Hepatocyte (in vitro differentiated cells): ENCODE results near the gene SLMAP. TPM values are rescaled to one million over a fixed set of nuclear protein-coding genes. Genes with fewer than 3 reads are reported as not detected.

Experiments used
- DNase-seq: peaks from one replicate; pipeline ENCODE4 v3.0.0-alpha.2; 2016; ENCODE audit warnings: low spot score
- H2AFZ ChIP-seq: fragments of 200-600 bp; sonication (generic); 2 replicates; pipeline ENCODE4 v1.6.0; 2016; ENCODE audit warnings: antibody characterized with exemption, mild to moderate bottlenecking
- H3K27ac ChIP-seq: fragments of 200-600 bp; sonication (generic); 2 replicates; pipeline ENCODE4 v1.5.1; 2016; ENCODE audit warnings: mild to moderate bottlenecking
- H3K27me3 ChIP-seq: fragments of 200-600 bp; sonication (generic); 2 replicates; pipeline ENCODE4 v1.6.1; 2016
- H3K36me3 ChIP-seq: fragments of 200-600 bp; sonication (generic); replicated peaks from 2 replicates; pipeline ENCODE4 v1.5.1; 2016; ENCODE audit warnings: low read depth; ENCODE audit not compliant: insufficient read depth
- H3K4me1 ChIP-seq: fragments of 200-600 bp; sonication (generic); 2 replicates; pipeline ENCODE4 v1.5.1; 2016; ENCODE audit warnings: mild to moderate bottlenecking, moderate library complexity; ENCODE audit not compliant: insufficient read depth
- H3K4me2 ChIP-seq: fragments of 200-600 bp; sonication (generic); 2 replicates; pipeline ENCODE4 v1.6.0; 2016
- H3K4me3 ChIP-seq: fragments of 200-600 bp; sonication (generic); 2 replicates; pipeline ENCODE4 v1.5.1; 2016; ENCODE audit warnings: mild to moderate bottlenecking
- H3K79me2 ChIP-seq: fragments of 200-600 bp; sonication (generic); 2 replicates; pipeline ENCODE4 v1.6.0; 2017; ENCODE audit warnings: mild to moderate bottlenecking
- H3K9me2 ChIP-seq: fragments of 200-600 bp; sonication (generic); replicated peaks from 2 replicates; pipeline ENCODE4 v1.6.0; 2017; ENCODE audit warnings: mild to moderate bottlenecking; ENCODE audit not compliant: insufficient read depth
- H3K9me3 ChIP-seq: fragments of 200-600 bp; sonication (generic); 2 replicates; pipeline ENCODE4 v1.5.1; 2016; ENCODE audit warnings: low read depth, mild to moderate bottlenecking
- H4K20me1 ChIP-seq: fragments of 200-600 bp; sonication (generic); 2 replicates; pipeline ENCODE4 v1.6.0; 2016; ENCODE audit warnings: mild to moderate bottlenecking; ENCODE audit not compliant: insufficient read depth, poor library complexity, severe bottlenecking
- CTCF ChIP-seq: fragments of 200-600 bp; sonication (generic); IDR thresholded peaks from 2 replicates; pipeline ENCODE4 v1.5.1; 2016; ENCODE audit warnings: antibody characterized with exemption, mild to moderate bottlenecking; ENCODE audit not compliant: poor library complexity
- EZH2 ChIP-seq: fragments of 200-600 bp; sonication (generic); IDR thresholded peaks from 2 replicates; pipeline ENCODE4 v1.6.1; 2016; ENCODE audit warnings: antibody characterized with exemption, mild to moderate bottlenecking, borderline replicate concordance
- EZH2phosphoT487 ChIP-seq: fragments of 200-600 bp; sonication (generic); IDR thresholded peaks from one replicate; pipeline ENCODE4 v1.6.1; 2018; ENCODE audit warnings: antibody characterized with exemption, mild to moderate bottlenecking, low read depth, moderate library complexity; ENCODE audit not compliant: unreplicated experiment, severe bottlenecking
- WGBS: methylation state at CpG from one replicate; pipeline ENCODE4 v1.1.6; 2016; ENCODE audit warnings: low lambda C conversion rate; ENCODE audit errors: missing lambda C conversion rate; 5-methylcytosine and 5-hydroxymethylcytosine counted together
- polyA plus RNA-seq: library from polyadenylated mRNA; unstranded; fragments of >200 nt; fragmentation: Nextera tagmentation; extraction: Ambion mirVana; gene quantifications from 2 replicates; pipeline ENCODE4 v1.2.1, GENCODE V29; 2016
- total RNA-seq: library from RNA; depleted of rRNA; stranded (reverse); fragments of >200 nt; gene quantifications from 2 replicates; pipeline ENCODE4 v1.2.3, GENCODE V29; 2014

Gene SLMAP
- total and polyA plus RNA-seq, 2 experiments from 2014 or later: 22.8 to 46.0 TPM

- Histone ChIP-seq H3K4me1 (peaks cover 17% of the 10 kb centered on the region), H3K79me2 (no peaks in the 10 kb centered on the region), H3K9me2 (no peaks in the 10 kb centered on the region), H3K4me2 (no peak overlapping the region), H4K20me1 (no peaks in the 10 kb centered on the region), H3K4me3 (no peak overlapping the region), H3K9me3 (no peaks in the 10 kb centered on the region), H3K36me3 (no peaks in the 10 kb centered on the region), H3K27me3 (no peaks in the 10 kb centered on the region), H3K27ac (peak overlapping the region; percentile 53), H2AFZ (no peak overlapping the region)
- 93% methylated on average over 1 of the region's 1 CpG for WGBS
- no peak for DNase-seq
- no peak for TF ChIP-seq EZH2
Observed at GRCh38 chr3:57957824-57958223, 201.7 kb downstream of the SLMAP start.

DNA sequence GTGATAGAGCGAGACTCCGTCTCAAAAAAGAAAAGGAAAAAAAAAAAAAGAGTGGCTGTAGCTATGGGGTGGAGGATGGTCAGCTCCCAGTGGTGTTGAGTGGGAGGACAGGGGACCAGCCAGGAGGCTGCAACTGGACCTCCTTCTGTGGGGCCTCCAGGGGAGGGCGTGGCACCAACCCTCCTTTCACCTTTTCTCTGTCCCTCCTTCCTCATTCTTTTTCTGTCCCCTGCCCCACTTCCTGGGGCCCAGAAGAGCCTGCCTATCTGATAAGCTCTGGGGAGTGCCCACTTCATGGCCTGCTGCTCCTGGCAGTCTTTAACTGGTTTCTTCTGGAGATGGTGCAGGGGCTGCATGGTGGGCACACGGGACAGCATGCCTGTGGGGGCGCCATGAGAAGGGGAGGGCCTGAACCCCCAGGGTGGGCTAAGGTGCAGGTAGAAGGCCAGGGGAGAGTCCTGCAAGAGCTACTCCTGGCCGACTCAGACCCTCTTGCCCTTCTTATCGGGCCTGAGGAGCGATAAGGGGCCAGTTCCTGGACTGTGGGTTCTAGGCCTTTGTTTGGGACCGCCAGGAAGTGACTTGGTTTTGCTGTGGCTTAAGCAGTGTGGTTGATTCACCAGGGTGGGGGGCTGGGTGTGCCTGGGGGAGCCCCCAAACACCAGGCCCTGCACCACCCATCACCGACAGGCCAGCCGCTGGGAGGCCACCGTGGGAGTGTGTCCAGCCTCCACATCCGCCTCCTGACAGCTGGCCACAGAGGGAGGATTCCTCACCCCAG is 202.7 kb downstream of the SLMAP start:
- Histone ChIP-seq H3K4me3 (no peak overlapping the region), H2AFZ (no peak overlapping the region), H3K36me3 (no peaks in the 10 kb centered on the region), H3K79me2 (no peaks in the 10 kb centered on the region), H3K27me3 (no peaks in the 10 kb centered on the region), H3K9me2 (no peaks in the 10 kb centered on the region), H4K20me1 (no peaks in the 10 kb centered on the region), H3K27ac (peak overlapping the region; percentile 79), H3K4me2 (no peak overlapping the region), H3K9me3 (no peaks in the 10 kb centered on the region), H3K4me1 (peaks cover 17% of the 10 kb centered on the region)
- TF ChIP-seq EZH2: no peak
- TF ChIP-seq EZH2phosphoT487: no peak
- no peak for TF ChIP-seq CTCF
- WGBS: 84% methylated on average over 13 of the region's 13 CpGs
- DNase-seq: peak; percentile 44

GRCh38 chr3:57959423-57960173 is 203.5 kb downstream of the SLMAP start:
- TF ChIP-seq CTCF (no peak), EZH2phosphoT487 (no peak), EZH2 (no peak)
- Histone ChIP-seq H3K27me3 (no peaks in the 10 kb centered on the region), H3K9me3 (no peaks in the 10 kb centered on the region), H2AFZ (no peak overlapping the region), H4K20me1 (no peaks in the 10 kb centered on the region), H3K36me3 (no peaks in the 10 kb centered on the region), H3K4me2 (no peak overlapping the region), H3K4me3 (no peak overlapping the region), H3K4me1 (peaks cover 17% of the 10 kb centered on the region), H3K9me2 (no peaks in the 10 kb centered on the region), H3K27ac (peak overlapping the region; percentile 79), H3K79me2 (no peaks in the 10 kb centered on the region)
- WGBS: 77% methylated on average over 19 of the region's 19 CpGs
- DNase-seq: peak; percentile 41

GRCh38 chr3:57960174-57960505 is 204.0 kb downstream of the SLMAP start:
- H3K9me3 ChIP-seq: no peaks in the 10 kb centered on the region
- H3K9me2 ChIP-seq: no peaks in the 10 kb centered on the region
- H3K36me3 ChIP-seq: no peaks in the 10 kb centered on the region
- 82% methylated on average over 4 of the region's 4 CpGs for WGBS
- no peak overlapping the region for H3K4me2 ChIP-seq
- H3K27me3 ChIP-seq: no peaks in the 10 kb centered on the region
- H3K79me2 ChIP-seq: no peaks in the 10 kb centered on the region
- no peaks in the 10 kb centered on the region for H4K20me1 ChIP-seq
- H3K4me1 ChIP-seq: peaks cover 17% of the 10 kb centered on the region
- H2AFZ ChIP-seq: no peak overlapping the region
- no peak for DNase-seq
- H3K27ac ChIP-seq: peak overlapping the region; percentile 58
- no peak overlapping the region for H3K4me3 ChIP-seq
- TF ChIP-seq EZH2: no peak
